GM21526 (cell line): ENCODE measurements around the gene AMIGO1.
"Not testable (repeated sequence)": the region's sequence is repeated elsewhere in the genome, so short reads cannot be mapped to it uniquely, and the experiment has no call there.

Experiments used
- ATAC-seq: cut with Tn5 transposase; IDR thresholded peaks from one replicate; pipeline ENCODE4 v1.9.1; 2021; ENCODE audit warnings: moderate library complexity; ENCODE audit not compliant: unreplicated experiment, low FRiP score

AMIGO1 gene

DNA sequence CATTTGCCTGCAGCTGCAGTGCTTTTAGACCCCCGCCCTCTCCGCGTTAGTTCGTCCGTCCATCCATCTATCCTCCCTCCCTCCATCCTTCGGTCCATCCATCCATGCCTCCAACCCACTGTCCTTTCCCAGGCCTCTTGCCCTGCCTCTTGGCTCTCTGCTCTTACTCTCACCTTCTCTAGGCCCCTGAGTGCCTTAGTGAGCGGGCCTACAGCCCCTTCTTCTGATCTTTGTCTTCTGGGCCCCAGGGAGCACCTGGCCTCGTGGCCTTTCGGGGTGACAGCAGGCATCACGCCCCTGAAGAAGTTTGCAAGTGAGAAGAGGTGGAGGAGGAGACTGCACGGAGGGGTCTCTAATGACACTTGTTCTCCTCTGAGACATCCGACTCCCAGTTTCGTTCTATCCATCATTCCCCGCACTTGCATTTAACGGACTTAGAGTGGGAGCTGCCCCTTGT lies 25.0 kb downstream of the AMIGO1 start:
- no peak for ATAC-seq

GRCh38 chr1:109483672-109484518 lies 25.6 kb downstream of the AMIGO1 start, which contains the start of gene ATXN7L2:
Gene ATXN7L2 (plus strand): TSS chr1:109483905. CDS start chr1:109483954, 49 bp downstream.
- ATAC-seq: peak; percentile 61

GRCh38 chr1:109482791-109483671 lies 26.5 kb downstream of the AMIGO1 start:
- peak; percentile 18 for ATAC-seq

- ATAC-seq: no peak
These were observed 27.3 kb downstream of the AMIGO1 start for GRCh38 chr1:109482242-109482641.

- ATAC-seq: no peak
These were observed 27.9 kb downstream of the AMIGO1 start for GRCh38 chr1:109481646-109482045.

GRCh38 chr1:109479901-109480300 lies 29.6 kb downstream of the AMIGO1 start:
- ATAC-seq: no peak

DNA sequence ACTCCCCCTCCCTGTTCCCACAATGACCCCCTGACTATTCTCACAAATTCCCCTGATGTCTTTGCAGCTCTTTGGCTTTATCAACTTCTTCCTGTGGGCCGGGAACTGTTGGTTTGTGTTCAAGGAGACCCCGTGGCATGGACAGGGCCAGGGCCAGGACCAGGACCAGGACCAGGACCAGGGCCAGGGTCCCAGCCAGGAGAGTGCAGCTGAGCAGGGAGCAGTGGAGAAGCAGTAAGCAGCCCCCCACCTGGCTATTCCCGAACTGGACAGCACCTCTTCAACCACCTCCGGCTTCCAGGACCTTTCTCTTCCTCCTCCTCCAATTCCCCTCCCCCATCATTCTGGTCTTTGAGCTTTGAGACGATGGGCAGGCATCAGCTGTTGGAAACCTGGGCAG lies 30.2 kb downstream of the AMIGO1 start:
- no peak for ATAC-seq

DNA sequence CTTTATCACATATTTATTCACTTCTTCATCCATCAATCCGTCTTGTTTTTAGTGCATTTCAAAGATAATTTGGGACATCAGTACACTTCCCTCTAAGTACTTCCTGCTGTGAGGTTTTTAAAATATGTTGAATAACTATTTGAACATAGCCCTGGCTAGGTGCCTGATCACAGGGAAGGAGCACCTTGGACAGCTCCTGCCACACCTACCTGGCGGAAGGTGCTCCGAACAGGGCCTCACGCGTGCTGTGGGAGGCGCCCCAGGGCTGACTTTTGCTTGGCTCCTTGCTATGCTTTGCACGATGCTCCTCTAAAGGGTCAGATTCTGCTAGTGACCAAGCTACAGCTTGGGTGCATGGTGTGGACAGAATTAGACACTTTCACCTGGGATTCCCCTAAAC lies 30.7 kb downstream of the AMIGO1 start:
- ATAC-seq: no peak

GRCh38 chr1:109477821-109478220 lies 31.7 kb downstream of the AMIGO1 start:
- no peak for ATAC-seq

GRCh38 chr1:109476825-109477224 lies 32.7 kb downstream of the AMIGO1 start:
- no peak for ATAC-seq

GRCh38 chr1:109475261-109475660 lies 34.3 kb downstream of the AMIGO1 start:
- no peak for ATAC-seq

GRCh38 chr1:109474697-109475096 lies 34.8 kb downstream of the AMIGO1 start:
- ATAC-seq: no peak

DNA sequence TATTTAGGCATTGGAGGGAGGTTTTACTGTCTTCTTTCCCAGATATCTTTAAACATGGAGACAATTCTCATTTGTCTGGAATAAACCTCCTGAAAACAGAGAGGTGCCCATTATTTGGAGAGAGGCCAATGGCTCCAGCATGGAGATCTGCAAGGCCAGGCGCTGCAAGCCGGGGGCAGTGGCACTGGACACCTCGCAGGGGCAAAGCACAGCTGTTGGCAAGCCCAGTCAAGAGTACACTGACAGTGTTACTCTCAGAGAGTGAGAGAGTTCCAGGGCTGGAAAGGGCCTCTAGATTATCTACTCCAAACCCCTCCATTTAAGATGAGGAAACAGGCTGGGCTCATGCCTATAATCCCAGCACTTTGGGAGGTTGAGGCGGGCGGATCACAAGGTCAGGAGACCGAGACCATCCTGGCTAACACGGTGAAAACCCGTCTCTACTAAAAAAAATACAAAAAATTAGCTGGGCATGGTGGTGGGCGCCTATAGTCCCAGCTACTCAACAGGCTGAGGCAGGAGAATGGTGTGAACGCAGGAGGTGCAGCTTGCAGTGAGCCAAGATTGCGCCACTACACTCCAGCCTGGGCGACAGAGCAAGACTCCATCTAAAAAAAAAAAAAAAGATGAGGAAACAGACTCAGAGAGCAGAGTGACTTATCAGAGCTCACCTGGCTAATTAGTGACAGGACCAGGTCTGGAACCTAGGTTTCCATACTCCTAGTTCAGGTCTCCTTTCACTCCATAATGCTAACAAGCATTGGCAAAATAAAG lies 36.1 kb downstream of the AMIGO1 start:
- ATAC-seq: not testable (repeated sequence)

GRCh38 chr1:109472779-109473178 lies 36.7 kb downstream of the AMIGO1 start:
- no peak for ATAC-seq

DNA sequence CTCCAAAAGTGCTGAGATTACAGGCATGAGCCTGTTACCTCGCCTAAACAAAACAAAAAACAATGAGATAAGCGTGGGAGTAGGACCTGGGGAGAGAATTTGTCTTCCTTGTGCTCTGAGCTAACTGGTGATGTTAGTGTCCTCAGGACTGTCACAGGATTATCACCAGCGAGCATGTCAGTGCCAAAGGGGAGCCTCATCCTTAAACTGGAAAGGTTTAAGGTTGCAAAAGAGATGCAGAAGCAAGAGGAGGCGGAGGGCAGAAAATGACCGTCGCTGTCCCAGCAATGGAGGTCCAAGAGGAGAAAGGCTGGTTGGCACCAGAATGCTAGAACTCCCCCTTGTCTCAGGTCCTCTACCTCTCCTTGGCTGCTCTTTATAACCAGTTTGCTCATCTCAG lies 39.3 kb downstream of the AMIGO1 start:
- ATAC-seq: no peak

DNA sequence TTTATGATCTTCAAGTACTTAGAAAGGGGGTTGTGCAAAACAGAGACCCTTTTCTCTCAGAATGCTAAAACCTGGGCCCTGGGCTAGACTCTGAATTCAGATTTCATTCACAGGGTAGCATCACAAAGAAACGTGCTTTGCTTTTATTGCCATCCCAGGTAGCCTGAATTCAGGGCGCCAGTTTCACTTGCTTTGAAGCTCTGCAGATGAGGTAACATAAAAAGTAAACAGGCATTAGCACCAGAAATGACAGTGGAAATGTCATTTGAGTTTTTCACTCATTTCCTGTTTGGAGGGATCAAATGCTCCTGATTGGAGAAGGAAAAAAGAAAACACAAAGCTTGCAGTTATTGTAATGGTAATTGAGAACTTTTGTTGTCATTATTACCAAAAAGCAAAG lies 40.6 kb downstream of the AMIGO1 start:
- ATAC-seq: no peak

GRCh38 chr1:109468061-109468460 lies 41.5 kb downstream of the AMIGO1 start:
- ATAC-seq: no peak

DNA sequence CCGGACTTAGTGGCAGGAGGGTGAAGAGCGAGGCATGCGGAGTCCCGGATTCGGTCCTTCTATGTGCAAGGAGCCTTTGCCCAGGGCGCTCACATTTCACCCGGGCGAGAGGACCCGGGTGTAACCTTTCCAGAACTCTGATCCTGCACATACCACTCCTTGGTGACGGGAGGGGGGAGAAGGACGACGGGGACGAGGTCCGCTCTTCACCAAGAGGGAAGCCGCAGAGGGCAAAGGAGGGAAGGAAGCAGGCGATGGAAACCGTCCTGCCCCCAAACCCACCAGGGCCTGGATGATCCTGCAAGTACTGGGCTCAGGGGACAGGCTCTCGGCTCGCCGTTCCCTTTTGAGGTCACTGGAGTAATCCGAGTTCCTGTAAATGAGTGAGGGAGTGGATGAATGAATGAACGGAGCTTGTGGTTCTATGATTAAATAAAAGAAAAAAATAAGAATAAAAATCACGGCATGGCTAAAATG lies 42.2 kb downstream of the AMIGO1 start:
- no peak for ATAC-seq

DNA sequence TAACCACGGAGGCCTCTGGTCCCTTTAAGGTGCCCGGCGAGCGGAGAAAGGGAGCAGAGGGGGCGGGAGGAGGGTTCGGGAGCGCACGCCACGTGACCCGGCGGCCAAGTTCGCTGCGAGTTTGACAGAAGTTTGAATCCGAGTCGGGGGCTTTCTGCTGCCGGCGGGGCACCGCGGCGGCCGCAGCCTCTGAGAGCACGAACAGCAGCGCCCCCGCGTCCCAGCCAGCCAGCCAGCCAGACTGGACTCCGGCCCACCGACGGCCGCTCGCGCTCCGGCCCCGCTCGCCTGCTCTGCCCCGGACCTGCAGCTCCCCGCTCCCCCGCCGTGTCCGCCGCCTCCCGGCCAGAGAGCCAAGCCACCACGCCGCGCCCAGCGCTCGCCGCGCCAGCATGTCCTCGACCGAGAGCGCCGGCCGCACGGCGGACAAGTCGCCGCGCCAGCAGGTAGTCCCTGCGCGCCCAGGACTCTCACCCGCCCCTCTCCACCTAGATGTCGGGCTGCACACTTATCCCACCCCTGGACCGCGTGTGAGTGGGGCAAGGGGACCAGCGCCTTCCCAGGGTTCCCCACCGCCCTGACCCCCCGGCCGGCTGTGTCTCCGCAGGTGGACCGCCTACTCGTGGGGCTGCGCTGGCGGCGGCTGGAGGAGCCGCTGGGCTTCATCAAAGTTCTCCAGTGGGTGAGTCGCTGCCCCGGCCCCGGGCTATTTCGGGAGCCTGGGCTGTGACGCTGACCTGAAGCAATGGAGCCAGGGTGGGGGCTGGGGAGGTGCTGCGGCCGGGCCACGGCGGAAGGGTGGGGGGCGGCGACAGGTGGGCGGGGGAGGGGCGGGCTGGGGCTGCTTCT lies 42.9 kb downstream of the AMIGO1 start, which contains the start of gene SYPL2:
Gene SYPL2 (plus strand): TSS at position 95 of the 849 bp plus-strand sequence. CDS start 298 bp downstream, at position 393.
- ATAC-seq: no peak

DNA sequence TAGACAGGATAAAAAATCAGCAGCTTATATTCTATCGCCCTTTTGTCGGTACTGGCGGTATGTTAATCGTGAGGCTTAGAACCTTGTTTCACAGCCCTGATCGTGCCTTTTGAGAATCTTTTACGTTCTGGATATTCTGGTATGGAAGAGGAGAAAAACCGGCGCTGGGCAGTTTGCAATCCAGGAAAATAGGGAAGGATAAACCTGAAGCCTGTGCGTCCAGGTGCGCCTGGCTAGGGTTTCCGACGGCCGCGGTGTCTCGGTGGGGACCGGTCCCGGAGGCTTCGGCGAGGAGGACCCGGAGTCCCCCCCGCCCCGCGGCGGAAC lies 43.4 kb downstream of the AMIGO1 start:
- no peak for ATAC-seq
